GM12875 (cell line): ENCODE results near the gene CHCHD1.

Source experiments
- H3K4me3 ChIP-seq: one replicate; pipeline ENCODE4 v1.5.1; 2011; ENCODE audit warnings: low read depth, low read length, control low read depth
- TF ChIP-seq, protein P1 (sequence below): IDR thresholded peaks from 2 replicates; pipeline ENCODE4 v1.5.1; 2011; ENCODE audit warnings: low read depth, mild to moderate bottlenecking, control low read depth, inconsistent platforms, low read length, moderate library complexity, borderline replicate concordance; ENCODE audit not compliant: insufficient read depth

CHCHD1 gene

GRCh38 chr10:73810358-73810734 lies 28.5 kb downstream of the CHCHD1 start:
- H3K4me3 ChIP-seq: peak overlapping the region; percentile 94
- TF ChIP-seq, protein P1, sequence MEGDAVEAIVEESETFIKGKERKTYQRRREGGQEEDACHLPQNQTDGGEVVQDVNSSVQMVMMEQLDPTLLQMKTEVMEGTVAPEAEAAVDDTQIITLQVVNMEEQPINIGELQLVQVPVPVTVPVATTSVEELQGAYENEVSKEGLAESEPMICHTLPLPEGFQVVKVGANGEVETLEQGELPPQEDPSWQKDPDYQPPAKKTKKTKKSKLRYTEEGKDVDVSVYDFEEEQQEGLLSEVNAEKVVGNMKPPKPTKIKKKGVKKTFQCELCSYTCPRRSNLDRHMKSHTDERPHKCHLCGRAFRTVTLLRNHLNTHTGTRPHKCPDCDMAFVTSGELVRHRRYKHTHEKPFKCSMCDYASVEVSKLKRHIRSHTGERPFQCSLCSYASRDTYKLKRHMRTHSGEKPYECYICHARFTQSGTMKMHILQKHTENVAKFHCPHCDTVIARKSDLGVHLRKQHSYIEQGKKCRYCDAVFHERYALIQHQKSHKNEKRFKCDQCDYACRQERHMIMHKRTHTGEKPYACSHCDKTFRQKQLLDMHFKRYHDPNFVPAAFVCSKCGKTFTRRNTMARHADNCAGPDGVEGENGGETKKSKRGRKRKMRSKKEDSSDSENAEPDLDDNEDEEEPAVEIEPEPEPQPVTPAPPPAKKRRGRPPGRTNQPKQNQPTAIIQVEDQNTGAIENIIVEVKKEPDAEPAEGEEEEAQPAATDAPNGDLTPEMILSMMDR: no peak

DNA sequence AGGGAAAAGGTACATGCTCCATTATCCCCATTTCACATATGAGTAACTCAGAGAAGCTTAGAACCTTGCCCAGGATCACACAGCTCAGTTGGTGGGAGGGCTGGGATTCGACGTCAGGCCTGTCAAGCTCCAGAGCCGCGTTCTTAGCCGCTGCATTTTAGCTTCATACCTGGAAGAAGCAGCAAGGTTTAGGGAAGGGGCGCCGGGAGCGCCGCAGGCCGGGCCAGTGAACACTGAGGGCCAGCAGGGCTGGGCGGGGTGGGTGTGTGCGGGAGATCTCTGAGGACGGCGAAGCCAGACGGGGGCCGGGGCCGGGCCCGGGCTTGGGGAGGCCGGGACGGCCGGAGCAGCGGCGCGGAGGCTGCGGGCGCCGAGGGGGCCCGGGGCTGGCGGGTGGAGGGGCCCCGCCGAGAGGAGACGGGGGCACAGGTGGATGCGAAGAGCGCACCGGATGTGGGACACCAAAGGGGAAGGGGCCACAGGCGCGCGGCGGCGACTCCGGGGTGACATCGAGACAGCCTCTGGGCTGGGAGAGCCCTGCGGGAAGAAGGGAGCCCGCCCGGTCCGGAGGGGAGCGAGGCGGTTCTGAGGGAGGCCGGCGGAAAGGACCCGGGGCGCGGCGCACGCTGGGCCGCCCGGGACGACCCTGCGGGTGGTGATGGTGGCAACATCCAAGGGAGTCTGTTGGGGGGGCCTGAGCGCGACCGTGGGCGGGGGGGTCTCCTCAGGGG lies 29.1 kb downstream of the CHCHD1 start:
- H3K4me3 ChIP-seq: peak overlapping the region; percentile 94
- TF ChIP-seq, protein P1: no peak

- TF ChIP-seq, protein P1: no peak
- no peak overlapping the region for H3K4me3 ChIP-seq
These were observed 30.8 kb downstream of the CHCHD1 start for GRCh38 chr10:73812657-73813056.

DNA sequence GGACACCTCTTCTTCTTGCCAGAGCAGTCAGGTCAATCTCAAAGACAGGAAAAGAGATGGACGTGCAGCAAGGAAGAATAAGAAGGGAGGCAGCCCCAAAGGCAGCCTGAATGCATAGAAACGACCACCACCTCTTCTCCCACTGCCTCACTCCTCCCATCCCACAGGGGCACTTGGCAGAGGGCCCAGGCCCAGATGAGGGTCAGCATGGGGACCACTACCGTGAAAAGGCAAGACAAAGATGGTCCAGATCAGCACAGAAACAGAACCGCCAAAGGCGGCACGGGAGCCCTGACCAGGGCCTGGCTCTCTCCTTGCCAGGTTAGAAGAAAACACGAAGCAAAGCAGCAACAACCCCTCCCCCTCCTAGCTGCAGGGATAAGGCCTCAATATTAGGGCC lies 31.5 kb downstream of the CHCHD1 start:
- TF ChIP-seq, protein P1: no peak
- no peak overlapping the region for H3K4me3 ChIP-seq

GRCh38 chr10:73814276-73814895 lies 32.5 kb downstream of the CHCHD1 start:
- H3K4me3 ChIP-seq: no peak overlapping the region
- TF ChIP-seq, protein P1: no peak

GRCh38 chr10:73814896-73815718 lies 33.3 kb downstream of the CHCHD1 start:
- no peak overlapping the region for H3K4me3 ChIP-seq
- TF ChIP-seq, protein P1: no peak; the same call in 1 of the 2 replicates
